HPDE6-E6E7 (cell line): ENCODE measurements around the gene THBS2.
"Not testable (repeated sequence)": the region's sequence is repeated elsewhere in the genome, so short reads cannot be mapped to it uniquely, and the experiment has no call there.

Source experiments
- DNase-seq: peaks from one replicate; pipeline ENCODE4 v3.0.0; 2011; ENCODE audit warnings: missing footprints; ENCODE audit errors: extremely low spot score

The THBS2 gene

GRCh38 chr6:169184419-169184818, 69.2 kb downstream of the THBS2 start:
- DNase-seq = no peak

DNA sequence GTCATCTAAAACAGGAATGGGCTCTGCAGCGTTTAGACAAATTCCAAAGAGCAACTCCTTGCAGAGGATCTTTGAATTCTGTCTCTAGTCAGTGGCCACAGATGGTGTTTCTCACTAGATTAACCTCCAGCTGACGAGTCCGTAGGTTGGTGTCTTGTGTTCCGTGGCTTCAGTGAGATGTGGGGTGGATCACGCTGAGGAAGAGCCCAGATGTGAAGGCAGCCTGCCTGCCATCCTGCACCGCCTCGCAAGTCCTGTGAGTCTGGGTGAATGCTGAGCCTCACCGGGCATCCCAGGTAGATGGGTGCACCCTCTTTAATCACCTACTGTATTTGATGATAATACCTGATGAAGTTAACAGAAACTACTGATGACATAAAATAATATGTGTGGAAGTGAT, 70.4 kb downstream of the THBS2 start:
- DNase-seq = no peak

DNA sequence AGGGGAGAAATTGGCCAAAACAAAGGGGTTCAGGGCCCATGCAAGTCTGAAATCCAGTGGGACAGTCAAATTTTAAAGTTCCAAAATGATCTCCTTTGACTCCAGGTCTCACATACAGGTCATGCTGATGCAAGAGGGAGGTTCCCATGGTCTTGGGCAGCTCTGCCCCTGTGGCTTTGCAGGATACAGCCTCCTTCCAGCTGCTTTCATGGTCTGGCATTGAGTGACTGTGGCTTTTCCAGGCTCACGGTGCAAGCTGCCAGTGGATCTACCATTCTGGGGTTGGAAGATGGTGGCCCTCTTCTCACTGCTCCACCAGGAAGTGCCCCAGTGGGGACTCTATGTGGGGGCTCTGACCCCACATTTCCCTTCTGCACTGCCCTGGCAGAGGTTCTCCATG, 73.8 kb downstream of the THBS2 start:
- DNase-seq = not testable (repeated sequence)

- DNase-seq = no peak
Measured at GRCh38 chr6:169177516-169178166, 76.0 kb downstream of the THBS2 start.

DNA sequence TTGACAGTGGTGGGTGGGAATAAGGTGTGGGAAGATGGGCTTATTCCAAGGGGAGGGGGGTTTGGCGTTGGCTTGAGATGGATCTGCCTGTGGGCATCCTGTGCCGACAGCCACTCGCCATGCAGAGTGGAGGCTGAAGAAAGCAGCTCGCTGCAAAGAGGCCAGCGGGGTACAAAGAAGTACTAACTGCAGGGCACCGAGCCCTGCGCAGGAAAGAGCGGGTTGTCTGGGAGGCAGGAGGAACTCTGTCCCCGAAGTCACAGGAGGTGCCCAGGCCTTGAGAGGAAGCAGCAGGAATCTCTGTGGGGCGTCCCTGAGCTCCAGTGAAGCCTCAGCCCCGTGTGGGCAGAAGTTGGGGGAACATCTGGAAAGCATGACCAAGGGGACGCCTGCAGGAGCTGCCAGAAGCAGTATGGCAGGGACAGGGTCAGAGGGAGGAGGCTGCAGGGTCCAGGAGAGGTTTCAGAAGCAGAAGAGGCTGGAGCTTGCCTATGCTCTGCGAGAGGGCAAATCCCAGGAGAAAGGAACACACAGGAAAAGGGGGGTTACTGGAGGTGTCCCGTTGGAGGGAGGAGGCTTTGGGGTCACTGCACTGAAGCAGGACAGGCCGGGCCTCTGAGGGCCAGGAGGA, 77.2 kb downstream of the THBS2 start:
- no peak for DNase-seq

- DNase-seq = no peak
Measured at GRCh38 chr6:169175360-169175887, 78.2 kb downstream of the THBS2 start.

- DNase-seq = no peak
Measured at GRCh38 chr6:169174516-169175359, 78.9 kb downstream of the THBS2 start.

DNA sequence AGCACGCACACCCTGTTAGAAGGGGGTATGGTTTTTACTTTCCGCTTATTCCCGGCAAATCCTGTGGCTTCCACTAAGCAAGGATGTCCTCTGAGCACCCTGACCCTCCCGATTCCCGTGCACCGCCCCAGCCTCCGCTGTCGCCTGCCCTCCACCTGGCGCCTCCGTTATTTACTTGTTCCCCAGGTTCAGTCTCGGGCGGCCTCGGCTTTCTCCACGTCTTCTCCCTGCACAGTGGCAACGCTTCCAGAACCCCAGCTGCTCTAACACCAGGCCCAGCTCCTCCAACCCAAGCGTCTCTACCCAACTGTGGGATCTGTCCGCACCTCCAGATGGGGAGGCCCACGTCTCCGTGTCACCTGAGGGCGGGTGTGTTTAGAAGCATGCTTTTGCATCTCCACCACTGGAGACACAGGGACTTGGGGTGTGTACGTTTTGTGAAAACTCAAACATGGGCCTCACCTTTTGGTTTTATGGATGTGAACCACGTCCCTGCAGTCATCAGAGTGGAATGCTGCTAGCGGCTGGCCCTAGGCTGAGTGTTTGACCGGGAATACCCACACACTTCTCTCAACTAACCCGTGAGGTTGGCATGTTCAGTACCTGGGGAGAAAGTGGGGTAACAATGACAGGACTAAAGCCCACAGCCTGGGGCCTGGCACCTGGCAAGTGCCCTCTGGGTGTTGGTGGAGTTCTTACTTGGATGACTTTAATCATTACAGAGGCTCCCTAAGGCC, 79.9 kb downstream of the THBS2 start:
- peak; percentile 36 for DNase-seq

- DNase-seq = no peak
Measured at GRCh38 chr6:169172946-169173345, 80.7 kb downstream of the THBS2 start.

DNA sequence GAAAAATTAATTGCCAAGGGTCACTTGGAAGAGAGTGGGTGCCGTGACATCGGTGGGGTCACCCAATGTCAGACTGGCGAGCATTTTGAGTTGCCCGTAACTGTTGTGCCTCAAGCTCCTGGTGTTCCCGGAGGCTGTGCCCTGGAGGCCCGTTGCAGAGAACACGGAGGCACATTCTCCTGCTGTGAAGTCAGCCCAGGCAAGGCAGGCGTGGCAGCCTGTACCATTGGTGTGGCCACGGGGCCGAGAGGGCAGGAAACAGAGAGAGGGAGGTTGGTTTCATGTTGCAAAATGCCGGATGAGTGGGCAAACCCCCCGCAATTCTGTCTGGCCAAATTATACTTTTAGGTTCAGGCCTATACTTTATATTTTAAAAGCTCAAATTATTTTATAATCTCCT, 81.2 kb downstream of the THBS2 start:
- DNase-seq = peak; percentile 68

DNA sequence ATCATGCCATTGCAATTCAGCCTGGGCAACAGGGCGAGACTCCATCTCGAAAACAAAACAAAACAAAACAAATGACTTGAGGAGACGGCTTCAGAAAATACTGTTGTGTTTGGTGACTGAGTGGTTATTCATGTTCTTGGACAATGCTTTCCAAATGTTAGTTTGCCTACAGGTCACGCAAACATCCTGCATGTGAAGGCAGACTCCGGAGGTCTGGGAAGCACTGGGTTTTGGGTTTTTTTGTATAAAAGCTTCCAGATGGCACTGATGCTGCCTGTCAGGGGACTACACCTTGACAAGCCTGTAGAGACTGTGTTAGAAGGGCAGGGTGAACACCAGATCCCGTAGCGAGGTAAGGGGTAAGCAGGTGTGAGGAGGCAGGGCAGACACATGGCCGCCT, 81.7 kb downstream of the THBS2 start:
- DNase-seq = no peak

- DNase-seq = no peak
Measured at GRCh38 chr6:169171016-169171415, 82.6 kb downstream of the THBS2 start.

GRCh38 chr6:169170583-169170955, 83.1 kb downstream of the THBS2 start:
- DNase-seq = no peak

- DNase-seq = no peak
Measured at GRCh38 chr6:169169941-169170582, 83.6 kb downstream of the THBS2 start.

- DNase-seq = peak; percentile 26
Measured at GRCh38 chr6:169169375-169169774, 84.3 kb downstream of the THBS2 start.

DNA sequence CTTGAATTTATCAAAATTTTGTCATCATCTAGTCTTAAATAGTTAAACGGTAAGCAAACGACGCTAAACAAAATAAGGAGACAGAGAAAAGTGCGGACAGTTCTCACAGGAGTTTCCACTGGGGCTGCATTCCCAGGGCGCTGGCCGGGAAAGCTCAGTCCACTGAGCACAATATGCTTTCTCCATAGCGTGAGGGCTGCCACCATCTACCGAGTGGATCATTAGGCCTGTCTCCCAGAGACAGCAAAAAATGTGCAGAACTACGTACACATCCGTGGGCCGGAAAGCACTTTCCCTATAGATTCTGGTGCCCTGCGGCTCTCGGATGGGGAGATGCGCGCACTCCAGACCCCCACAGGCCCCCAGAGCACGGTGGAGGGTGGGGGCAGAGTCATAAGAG, 84.9 kb downstream of the THBS2 start:
- no peak for DNase-seq

GRCh38 chr6:169168302-169168630, 85.4 kb downstream of the THBS2 start:
- no peak for DNase-seq

DNA sequence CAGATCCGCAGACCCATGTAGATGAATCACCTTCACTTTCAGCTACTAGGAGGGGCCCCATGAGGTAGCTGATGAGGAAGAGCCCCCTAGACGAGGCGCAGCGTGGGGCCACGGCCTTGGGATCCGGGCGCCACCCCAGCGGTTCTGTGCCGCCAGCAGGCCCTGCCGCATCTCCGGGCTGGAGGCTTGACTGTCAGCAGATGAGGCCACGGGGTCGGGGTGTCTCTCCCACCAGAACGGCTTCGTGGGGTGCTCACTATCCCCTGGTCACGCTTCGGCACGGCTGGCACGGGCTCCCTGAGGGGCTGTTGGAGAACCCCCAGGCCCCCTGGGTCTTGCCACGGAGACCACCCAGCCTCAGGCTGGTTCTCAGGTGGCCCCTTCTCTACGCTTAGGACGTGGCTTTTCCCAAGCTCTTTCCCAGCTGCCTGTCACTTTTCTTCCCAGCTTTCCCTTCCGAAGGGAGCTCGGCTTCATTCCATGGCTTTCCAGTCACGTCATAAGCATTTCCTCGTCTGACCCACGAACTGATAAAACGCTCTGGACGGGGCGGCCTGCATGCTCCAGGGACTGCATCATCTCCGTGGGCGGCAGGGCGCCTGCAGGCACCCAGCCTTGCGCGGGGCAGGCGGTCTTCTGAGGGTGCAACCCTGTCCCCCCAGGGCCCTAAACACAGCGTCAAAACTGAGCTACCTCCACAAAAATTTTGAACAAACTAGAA, 85.9 kb downstream of the THBS2 start:
- DNase-seq = no peak

DNA sequence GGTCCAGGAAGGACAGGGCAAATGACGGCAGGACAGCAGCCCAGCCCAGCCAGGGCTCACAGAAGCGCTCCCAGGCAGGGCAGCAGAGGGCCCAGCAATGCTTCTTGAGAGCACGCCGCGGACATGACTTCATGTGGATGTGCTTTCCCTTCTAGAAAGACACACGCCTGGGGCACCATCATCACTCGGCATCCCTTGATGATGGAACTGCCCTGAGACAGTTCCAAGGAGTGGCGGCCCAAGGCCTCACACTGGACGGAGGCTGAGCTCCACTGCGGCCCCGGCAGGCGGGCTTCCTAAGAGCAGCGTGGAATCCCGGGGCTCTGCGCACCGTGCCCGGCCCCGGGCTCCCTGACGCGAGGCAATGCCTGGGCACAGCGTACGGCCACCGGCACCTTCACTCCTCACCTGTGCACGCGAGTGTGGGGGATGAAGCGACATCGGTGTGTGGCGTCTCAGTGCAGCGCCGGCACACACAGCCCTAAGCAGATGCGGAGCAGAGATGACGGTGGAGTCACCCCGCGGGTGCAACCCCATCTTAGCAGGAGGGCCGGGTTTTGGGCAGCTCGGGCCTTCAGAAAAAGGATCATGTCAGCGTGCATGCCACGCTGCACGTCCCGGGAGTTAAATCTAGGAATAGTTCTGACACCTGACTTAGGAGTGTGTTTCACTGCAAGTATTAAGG, 86.6 kb downstream of the THBS2 start:
- no peak for DNase-seq
